Measurements from ENCODE around the gene ATAD5. TPM values are rescaled to one million over a fixed set of nuclear protein-coding genes. Genes with fewer than 3 reads are reported as not detected.

ATAD5 gene, protein sequence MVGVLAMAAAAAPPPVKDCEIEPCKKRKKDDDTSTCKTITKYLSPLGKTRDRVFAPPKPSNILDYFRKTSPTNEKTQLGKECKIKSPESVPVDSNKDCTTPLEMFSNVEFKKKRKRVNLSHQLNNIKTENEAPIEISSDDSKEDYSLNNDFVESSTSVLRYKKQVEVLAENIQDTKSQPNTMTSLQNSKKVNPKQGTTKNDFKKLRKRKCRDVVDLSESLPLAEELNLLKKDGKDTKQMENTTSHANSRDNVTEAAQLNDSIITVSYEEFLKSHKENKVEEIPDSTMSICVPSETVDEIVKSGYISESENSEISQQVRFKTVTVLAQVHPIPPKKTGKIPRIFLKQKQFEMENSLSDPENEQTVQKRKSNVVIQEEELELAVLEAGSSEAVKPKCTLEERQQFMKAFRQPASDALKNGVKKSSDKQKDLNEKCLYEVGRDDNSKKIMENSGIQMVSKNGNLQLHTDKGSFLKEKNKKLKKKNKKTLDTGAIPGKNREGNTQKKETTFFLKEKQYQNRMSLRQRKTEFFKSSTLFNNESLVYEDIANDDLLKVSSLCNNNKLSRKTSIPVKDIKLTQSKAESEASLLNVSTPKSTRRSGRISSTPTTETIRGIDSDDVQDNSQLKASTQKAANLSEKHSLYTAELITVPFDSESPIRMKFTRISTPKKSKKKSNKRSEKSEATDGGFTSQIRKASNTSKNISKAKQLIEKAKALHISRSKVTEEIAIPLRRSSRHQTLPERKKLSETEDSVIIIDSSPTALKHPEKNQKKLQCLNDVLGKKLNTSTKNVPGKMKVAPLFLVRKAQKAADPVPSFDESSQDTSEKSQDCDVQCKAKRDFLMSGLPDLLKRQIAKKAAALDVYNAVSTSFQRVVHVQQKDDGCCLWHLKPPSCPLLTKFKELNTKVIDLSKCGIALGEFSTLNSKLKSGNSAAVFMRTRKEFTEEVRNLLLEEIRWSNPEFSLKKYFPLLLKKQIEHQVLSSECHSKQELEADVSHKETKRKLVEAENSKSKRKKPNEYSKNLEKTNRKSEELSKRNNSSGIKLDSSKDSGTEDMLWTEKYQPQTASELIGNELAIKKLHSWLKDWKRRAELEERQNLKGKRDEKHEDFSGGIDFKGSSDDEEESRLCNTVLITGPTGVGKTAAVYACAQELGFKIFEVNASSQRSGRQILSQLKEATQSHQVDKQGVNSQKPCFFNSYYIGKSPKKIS (N-terminal part only)
- 1 to 10 TPM in 2 of 6 experiments, under 1 TPM in 4; 0.29 to 2.7 (median 0.67) TPM for total RNA-seq
- long read RNA-seq, partial matches to known transcripts = 0 of 1 reads
- long read RNA-seq, other reads (novel, unspliced or antisense) = 1 of 1 reads

DNA sequence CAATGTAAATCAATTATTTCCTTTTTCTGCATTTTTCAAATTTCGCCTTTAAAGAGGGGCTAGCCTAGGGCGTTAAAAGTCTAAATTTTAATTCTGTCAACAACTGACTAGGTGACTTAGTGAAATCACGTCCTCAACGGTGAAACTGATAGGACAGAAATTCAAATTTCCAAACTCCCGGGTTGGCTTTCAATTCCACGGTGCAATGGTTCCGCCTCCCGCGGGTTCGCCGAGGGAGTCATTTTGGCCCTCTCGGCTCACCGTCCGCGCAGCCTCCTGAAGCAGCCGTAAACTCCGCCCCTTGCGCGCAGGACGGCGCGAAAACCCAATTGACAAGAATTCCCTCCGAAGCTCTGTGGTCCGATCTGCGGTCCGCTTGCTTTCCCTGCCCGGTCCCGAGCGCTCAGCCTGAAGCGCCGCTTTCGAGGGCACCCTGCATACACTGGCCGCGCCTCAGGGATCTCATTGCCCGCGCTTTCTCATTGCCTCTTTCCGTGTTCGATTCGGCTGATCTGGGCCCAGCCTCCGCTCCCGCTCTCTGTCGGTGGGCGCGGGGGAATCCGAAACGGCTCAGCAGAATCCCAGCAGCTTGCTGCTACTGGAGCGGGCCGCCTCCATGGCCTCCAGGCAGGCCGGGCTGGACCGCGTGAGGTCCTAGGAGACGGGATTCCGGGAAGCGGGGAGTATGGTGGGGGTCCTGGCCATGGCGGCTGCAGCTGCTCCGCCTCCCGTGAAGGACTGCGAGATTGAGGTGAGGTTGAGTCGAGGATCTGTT lies at the start of gene ATAD5:
Gene ATAD5 (plus strand): TSS at position 304 of the 775 bp plus-strand sequence. CDS start 382 bp downstream, at position 686.
- H3K27ac ChIP-seq = no peak within 1 kb of the TSS
- TF ChIP-seq, protein P1, sequence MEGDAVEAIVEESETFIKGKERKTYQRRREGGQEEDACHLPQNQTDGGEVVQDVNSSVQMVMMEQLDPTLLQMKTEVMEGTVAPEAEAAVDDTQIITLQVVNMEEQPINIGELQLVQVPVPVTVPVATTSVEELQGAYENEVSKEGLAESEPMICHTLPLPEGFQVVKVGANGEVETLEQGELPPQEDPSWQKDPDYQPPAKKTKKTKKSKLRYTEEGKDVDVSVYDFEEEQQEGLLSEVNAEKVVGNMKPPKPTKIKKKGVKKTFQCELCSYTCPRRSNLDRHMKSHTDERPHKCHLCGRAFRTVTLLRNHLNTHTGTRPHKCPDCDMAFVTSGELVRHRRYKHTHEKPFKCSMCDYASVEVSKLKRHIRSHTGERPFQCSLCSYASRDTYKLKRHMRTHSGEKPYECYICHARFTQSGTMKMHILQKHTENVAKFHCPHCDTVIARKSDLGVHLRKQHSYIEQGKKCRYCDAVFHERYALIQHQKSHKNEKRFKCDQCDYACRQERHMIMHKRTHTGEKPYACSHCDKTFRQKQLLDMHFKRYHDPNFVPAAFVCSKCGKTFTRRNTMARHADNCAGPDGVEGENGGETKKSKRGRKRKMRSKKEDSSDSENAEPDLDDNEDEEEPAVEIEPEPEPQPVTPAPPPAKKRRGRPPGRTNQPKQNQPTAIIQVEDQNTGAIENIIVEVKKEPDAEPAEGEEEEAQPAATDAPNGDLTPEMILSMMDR (IDR thresholded peaks at IDR 0.05) = no peak
- TF ChIP-seq POLR2A (IDR thresholded peaks at IDR 0.05) = no peak
- H3K36me3 ChIP-seq = no peaks in the 10 kb centered on the region
- peak; percentile 91 to 94 (median 94) for DNase-seq
- H3K9me3 ChIP-seq = no peaks in the 10 kb centered on the region
- WGBS (ENCODE audit: insufficient coverage, low coverage, low lambda C conversion rate, missing lambda C conversion rate) = 0% methylated on average over 44 of the region's 59 CpGs
- peaks cover 0 to 4% (median 0%) of the 10 kb centered on the region in 4 donors for H3K4me1 ChIP-seq
- peak within 1 kb of the TSS; percentile 65 to 74 (median 69) for H3K4me3 ChIP-seq
- peak; percentile 98 to 100 (median 100) for ATAC-seq
- no peaks in the 10 kb centered on the region for H3K27me3 ChIP-seq
- intact Hi-C loops (cut with DNase I) = no loop called here

- H3K9me3 ChIP-seq = no peaks in the 10 kb centered on the region
- TF ChIP-seq POLR2A (IDR thresholded peaks at IDR 0.05) = no peak
- ATAC-seq (no peak), DNase-seq (no peak)
- no peak overlapping the region for H3K27ac ChIP-seq
- H3K4me3 ChIP-seq = no peak overlapping the region
- H3K27me3 ChIP-seq = no peaks in the 10 kb centered on the region
- intact Hi-C loops (cut with DNase I) = no loop called here
- peaks cover 0 to 18% (median 3%) of the 10 kb centered on the region in 4 donors for H3K36me3 ChIP-seq
- H3K4me1 ChIP-seq = no peaks in the 10 kb centered on the region
- WGBS (ENCODE audit: insufficient coverage, low coverage, low lambda C conversion rate, missing lambda C conversion rate) = 85% methylated on average over 2 of the region's 2 CpGs
These were observed 49.6 kb upstream of the ATAD5 start for GRCh38 chr17:30782206-30782605.

DNA sequence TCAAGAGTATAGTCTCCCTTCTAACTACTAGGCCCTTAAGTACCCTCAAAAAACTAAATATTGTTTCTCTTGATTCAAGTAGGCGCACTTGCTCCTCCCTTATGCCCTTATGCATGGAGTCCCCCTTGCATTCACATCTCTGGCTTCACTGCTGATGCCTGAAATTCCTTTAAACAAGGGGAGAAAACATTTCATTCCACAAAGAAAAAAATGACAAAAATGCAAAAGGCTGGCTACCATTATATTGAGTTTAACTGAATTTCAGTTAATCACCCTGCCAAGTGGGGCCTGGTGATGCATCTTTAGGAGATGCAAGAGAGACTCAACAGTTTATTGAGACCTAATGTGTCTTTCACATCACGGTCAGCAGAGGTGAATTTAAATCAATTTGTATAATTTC lies 42.8 kb upstream of the ATAD5 start:
- intact Hi-C loops (cut with DNase I) = no loop called here
- no peaks in the 10 kb centered on the region for H3K4me1 ChIP-seq
- TF ChIP-seq POLR2A (IDR thresholded peaks at IDR 0.05) = no peak
- TF ChIP-seq, protein P1 (IDR thresholded peaks at IDR 0.05) = no peak
- peaks cover 0 to 45% (median 15%) of the 10 kb centered on the region in 4 donors for H3K36me3 ChIP-seq
- ATAC-seq (no peak), DNase-seq (no peak)
- no peak overlapping the region for H3K4me3 ChIP-seq
- no peaks in the 10 kb centered on the region for H3K9me3 ChIP-seq
- H3K27ac ChIP-seq = no peak overlapping the region
- H3K27me3 ChIP-seq = no peaks in the 10 kb centered on the region
- WGBS (ENCODE audit: insufficient coverage, low coverage, low lambda C conversion rate, missing lambda C conversion rate) = 82% methylated on average over 2 of the region's 2 CpGs

DNA sequence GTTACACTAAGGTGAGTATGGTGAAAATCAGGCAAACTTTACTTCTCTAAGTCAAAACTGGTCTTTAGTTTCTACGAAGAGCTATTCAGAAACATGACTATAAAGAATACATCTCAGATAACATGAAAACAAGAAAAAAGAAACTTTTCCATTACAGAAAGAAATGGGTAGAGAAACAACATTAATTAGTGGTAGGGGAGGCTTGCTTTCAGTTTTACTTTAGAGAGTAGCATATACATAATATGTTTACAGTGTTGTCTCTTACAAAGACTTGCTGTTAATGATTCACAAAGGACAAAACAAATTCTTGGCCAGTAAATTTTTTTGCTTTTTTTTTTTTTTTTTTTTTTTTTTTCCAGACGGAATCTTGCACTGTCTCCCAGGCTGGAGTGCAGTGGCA lies 41.5 kb upstream of the ATAD5 start:
- peaks cover 0 to 52% (median 16%) of the 10 kb centered on the region in 4 donors for H3K36me3 ChIP-seq
- DNase-seq = no peak
- peak; percentile 45 to 69 (median 54) for ATAC-seq
- no peak for TF ChIP-seq POLR2A (IDR thresholded peaks at IDR 0.05)
- TF ChIP-seq, protein P1 (IDR thresholded peaks at IDR 0.05) = no peak
- H3K4me1 ChIP-seq = no peaks in the 10 kb centered on the region
- no peaks in the 10 kb centered on the region for H3K9me3 ChIP-seq
- H3K27me3 ChIP-seq = no peaks in the 10 kb centered on the region
- no peak overlapping the region for H3K4me3 ChIP-seq
- 32% methylated on average over 2 of the region's 2 CpGs for WGBS (ENCODE audit: insufficient coverage, low coverage, low lambda C conversion rate, missing lambda C conversion rate)
- peak overlapping the region in 1 of 3 donors; percentile 22 for H3K27ac ChIP-seq
- intact Hi-C loops (cut with DNase I) = no loop called here
